ENCODE results near the gene SLC24A3. TPM values are rescaled to one million over a fixed set of nuclear protein-coding genes. Genes with fewer than 3 reads are reported as not detected.

SLC24A3 gene
- total and polyA plus RNA-seq, 7 donors: 0.92 to 20.8 (median 13.5) TPM

DNA sequence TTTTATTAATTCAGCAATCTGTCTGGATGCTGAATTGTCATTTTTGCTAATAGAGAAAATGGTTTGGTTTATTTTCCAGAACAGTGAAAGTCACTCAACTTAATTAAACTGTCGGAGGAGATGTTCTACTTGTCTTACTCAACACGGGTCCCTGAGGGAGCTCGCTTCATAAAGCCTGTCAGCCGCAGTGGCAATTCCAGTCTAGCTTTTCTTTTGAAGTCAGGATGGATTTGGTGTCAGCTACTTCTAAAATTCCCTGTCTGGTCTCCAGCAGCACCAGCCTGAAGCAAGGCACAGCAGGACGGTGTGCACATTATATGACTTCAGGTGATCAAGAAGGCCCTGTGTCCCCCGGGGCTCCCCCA is 261.5 kb downstream of the SLC24A3 start:
- H3K27ac ChIP-seq: no peak overlapping the region
- no peak overlapping the region for H3K4me3 ChIP-seq
- TF ChIP-seq POLR2A (IDR thresholded peaks at IDR 0.05) (no peak), POLR2AphosphoS5 (IDR thresholded peaks at IDR 0.05) (no peak), EP300 (IDR thresholded peaks at IDR 0.05) (no peak)
- TF ChIP-seq, protein P1, sequence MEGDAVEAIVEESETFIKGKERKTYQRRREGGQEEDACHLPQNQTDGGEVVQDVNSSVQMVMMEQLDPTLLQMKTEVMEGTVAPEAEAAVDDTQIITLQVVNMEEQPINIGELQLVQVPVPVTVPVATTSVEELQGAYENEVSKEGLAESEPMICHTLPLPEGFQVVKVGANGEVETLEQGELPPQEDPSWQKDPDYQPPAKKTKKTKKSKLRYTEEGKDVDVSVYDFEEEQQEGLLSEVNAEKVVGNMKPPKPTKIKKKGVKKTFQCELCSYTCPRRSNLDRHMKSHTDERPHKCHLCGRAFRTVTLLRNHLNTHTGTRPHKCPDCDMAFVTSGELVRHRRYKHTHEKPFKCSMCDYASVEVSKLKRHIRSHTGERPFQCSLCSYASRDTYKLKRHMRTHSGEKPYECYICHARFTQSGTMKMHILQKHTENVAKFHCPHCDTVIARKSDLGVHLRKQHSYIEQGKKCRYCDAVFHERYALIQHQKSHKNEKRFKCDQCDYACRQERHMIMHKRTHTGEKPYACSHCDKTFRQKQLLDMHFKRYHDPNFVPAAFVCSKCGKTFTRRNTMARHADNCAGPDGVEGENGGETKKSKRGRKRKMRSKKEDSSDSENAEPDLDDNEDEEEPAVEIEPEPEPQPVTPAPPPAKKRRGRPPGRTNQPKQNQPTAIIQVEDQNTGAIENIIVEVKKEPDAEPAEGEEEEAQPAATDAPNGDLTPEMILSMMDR (IDR thresholded peaks at IDR 0.05): no peak
- intact Hi-C loops (cut with DNase I): no loop called here
- no peak for DNase-seq
- no peaks in the 10 kb centered on the region for H3K27me3 ChIP-seq
- no peaks in the 10 kb centered on the region for H3K9me3 ChIP-seq
- no peaks in the 10 kb centered on the region for H3K36me3 ChIP-seq
- H3K4me1 ChIP-seq: no peaks in the 10 kb centered on the region
- 90 to 92% methylated on average over 6 of the region's 6 CpGs for WGBS, 2 donors

DNA sequence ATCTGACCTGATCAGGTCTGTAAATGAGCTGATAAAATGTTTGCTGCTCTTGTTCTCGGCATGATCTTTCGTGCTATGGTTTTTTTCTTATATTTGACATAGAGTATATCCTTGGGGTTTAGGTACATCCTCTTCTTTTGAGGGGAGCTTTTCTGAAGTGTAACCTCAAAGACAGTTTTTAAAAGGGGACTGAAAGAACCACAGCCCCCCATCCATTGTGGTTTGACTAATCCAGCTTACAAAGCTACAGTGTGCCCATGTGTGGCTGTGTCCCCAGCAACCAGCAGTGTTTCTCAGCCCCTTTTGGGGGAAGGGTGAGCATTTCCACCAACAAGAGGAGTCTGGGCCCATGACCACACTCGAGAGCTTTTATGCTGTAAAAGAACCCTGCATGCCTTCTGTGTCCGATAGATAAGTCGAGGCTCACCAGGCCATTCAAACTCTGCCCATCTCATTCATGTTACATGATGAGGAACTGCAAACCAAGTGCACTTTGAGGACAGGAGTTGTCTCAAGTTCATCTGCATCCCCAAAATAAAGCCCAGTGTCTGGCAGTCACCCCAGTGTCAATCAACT is 266.0 kb downstream of the SLC24A3 start:
- DNase-seq: no peak
- Histone ChIP-seq H3K36me3 (no peaks in the 10 kb centered on the region), H3K4me3 (no peak overlapping the region), H3K9me3 (no peaks in the 10 kb centered on the region), H3K4me1 (no peaks in the 10 kb centered on the region), H3K27ac (no peak overlapping the region), H3K27me3 (no peaks in the 10 kb centered on the region)
- 80 to 90% methylated on average over 5 of the region's 5 CpGs for WGBS, 2 donors
- no peak for TF ChIP-seq POLR2A (IDR thresholded peaks at IDR 0.05)
- no peak for TF ChIP-seq EP300 (IDR thresholded peaks at IDR 0.05)
- TF ChIP-seq, protein P1 (IDR thresholded peaks at IDR 0.05): no peak
- TF ChIP-seq POLR2AphosphoS5 (IDR thresholded peaks at IDR 0.05): no peak
- intact Hi-C loops (cut with DNase I): no loop called here

DNA sequence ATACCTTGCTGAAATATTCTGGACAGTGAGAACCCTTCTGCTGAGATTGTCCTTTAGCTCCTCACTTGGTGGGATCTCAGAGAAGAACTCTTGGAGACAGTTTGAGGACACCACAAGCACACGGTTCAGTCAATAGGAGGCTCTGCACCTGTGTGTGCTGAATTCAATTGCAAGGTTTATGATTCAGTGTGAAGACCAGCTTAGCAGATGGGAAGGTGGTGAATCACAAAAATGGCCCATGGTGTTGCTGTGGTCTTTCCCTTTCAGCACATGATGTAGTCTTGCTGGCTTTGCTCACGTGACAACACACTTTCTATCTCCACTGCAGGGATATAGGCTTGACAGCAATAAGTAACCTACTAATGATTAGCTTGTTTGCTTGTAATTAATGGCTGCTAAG is 270.3 kb downstream of the SLC24A3 start:
- no peaks in the 10 kb centered on the region for H3K9me3 ChIP-seq
- H3K4me1 ChIP-seq: no peaks in the 10 kb centered on the region
- intact Hi-C loops (cut with DNase I): no loop called here
- H3K36me3 ChIP-seq: no peaks in the 10 kb centered on the region
- no peaks in the 10 kb centered on the region for H3K27me3 ChIP-seq
- TF ChIP-seq, protein P1 (IDR thresholded peaks at IDR 0.05): no peak
- no peak for TF ChIP-seq POLR2AphosphoS5 (IDR thresholded peaks at IDR 0.05)
- TF ChIP-seq POLR2A (IDR thresholded peaks at IDR 0.05): no peak
- no peak for DNase-seq
- WGBS, 2 donors: 39 to 70% methylated on average over 2 of the region's 2 CpGs
- H3K27ac ChIP-seq: no peak overlapping the region
- no peak overlapping the region for H3K4me3 ChIP-seq

DNA sequence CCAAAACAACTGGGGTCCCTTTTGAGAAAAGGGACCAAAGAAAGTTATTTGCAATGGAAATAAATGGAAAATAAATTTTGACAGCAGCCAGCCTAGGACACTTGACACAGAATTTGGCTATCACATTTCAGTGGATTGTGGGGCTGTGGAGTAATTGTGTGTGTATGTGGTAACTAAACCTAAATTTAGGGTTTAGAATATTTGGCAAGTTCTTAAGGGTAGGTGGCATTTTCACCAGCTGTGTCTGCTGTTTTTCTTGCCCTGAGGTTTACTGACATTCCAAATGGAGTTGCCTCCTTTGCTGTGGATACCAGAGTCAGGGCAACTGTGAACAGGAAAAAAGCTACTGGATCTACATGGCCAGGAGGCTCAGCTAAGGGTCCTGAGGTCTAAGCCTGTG is 270.9 kb downstream of the SLC24A3 start:
- Histone ChIP-seq H3K27ac (no peak overlapping the region), H3K36me3 (no peaks in the 10 kb centered on the region), H3K27me3 (no peaks in the 10 kb centered on the region), H3K4me3 (no peak overlapping the region), H3K4me1 (no peaks in the 10 kb centered on the region), H3K9me3 (no peaks in the 10 kb centered on the region)
- no peak for TF ChIP-seq POLR2AphosphoS5 (IDR thresholded peaks at IDR 0.05)
- TF ChIP-seq EP300 (IDR thresholded peaks at IDR 0.05): no peak
- TF ChIP-seq, protein P1 (IDR thresholded peaks at IDR 0.05): no peak
- TF ChIP-seq POLR2A (IDR thresholded peaks at IDR 0.05): no peak
- intact Hi-C loops (cut with DNase I): no loop called here
- DNase-seq: no peak

DNA sequence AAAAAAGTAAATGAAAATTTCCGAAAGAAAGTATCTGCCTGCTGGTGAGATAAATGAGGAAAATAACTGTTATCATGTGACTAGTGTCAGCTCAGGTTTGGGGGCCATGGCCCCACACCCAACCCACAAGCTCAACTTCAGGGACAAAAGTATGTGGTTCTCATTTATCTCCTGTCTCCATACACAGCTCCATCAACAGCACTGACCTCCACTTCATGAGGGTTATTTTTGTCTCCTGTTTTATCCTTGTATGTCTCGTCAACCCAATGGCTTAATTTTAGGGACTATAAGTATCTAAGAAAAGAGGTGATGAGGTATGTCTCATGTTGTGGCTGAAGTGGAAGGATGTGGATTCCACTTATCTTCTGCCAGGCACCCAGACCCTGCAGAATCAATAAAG is 274.0 kb downstream of the SLC24A3 start:
- no peaks in the 10 kb centered on the region for H3K4me1 ChIP-seq
- no peak overlapping the region for H3K4me3 ChIP-seq
- no peaks in the 10 kb centered on the region for H3K36me3 ChIP-seq
- H3K9me3 ChIP-seq: no peaks in the 10 kb centered on the region
- intact Hi-C loops (cut with DNase I): no loop called here
- no peak overlapping the region for H3K27ac ChIP-seq
- TF ChIP-seq POLR2AphosphoS5 (IDR thresholded peaks at IDR 0.05): no peak
- no peak for TF ChIP-seq POLR2A (IDR thresholded peaks at IDR 0.05)
- TF ChIP-seq, protein P1 (IDR thresholded peaks at IDR 0.05): no peak
- TF ChIP-seq EP300 (IDR thresholded peaks at IDR 0.05): no peak
- 90 to 96% methylated on average over 2 of the region's 2 CpGs for WGBS, 2 donors
- DNase-seq: no peak
- H3K27me3 ChIP-seq: no peaks in the 10 kb centered on the region

All from sigmoid colon (tissue), 7 donors.